Measurements from ENCODE around the gene ZDHHC5. TPM values are rescaled to one million over a fixed set of nuclear protein-coding genes. Genes with fewer than 3 reads are reported as not detected.

ZDHHC5 gene
- total and polyA plus RNA-seq, 2 of the 13 experiments (the other 11 are each of a cell fraction or from before 2014, with no cell fraction given), result 26.6 to 34.0 TPM

GRCh38 chr11:57639321-57640067, 28.4 kb upstream of the ZDHHC5 start (continued):
- no peak for TF ChIP-seq CREB3 (CRISPR knock-in tag; IDR thresholded peaks at IDR 0.05)
- no peak for TF ChIP-seq TCF7 (IDR thresholded peaks at IDR 0.05; ENCODE audit: low read depth)
- no peak for TF ChIP-seq MBD4 (IDR thresholded peaks at IDR 0.05; ENCODE audit: borderline replicate concordance, low read length)
- TF ChIP-seq CBX2 (IDR thresholded peaks at IDR 0.05; ENCODE audit: low read depth, low read length), result no peak
- no peak for TF ChIP-seq CBX2 (CRISPR knock-in tag; IDR thresholded peaks at IDR 0.05; ENCODE audit: low read depth)
- TF ChIP-seq ZNF510 (CRISPR knock-in tag; IDR thresholded peaks at IDR 0.05; ENCODE audit: low read depth), result no peak
- TF ChIP-seq HIC2 (CRISPR knock-in tag; IDR thresholded peaks at IDR 0.05; ENCODE audit: low read depth), result no peak
- no peak for TF ChIP-seq MTF1 (CRISPR knock-in tag; IDR thresholded peaks at IDR 0.05)
- TF ChIP-seq ELF1 (CRISPR knock-in tag; IDR thresholded peaks at IDR 0.05), result no peak
- no peak for TF ChIP-seq ZNF776 (CRISPR knock-in tag; IDR thresholded peaks at IDR 0.05)
- no peak for TF ChIP-seq THYN1 (CRISPR knock-in tag; IDR thresholded peaks at IDR 0.05; ENCODE audit: borderline replicate concordance, low read depth)
- no peak for TF ChIP-seq TEAD2 (CRISPR knock-in tag; IDR thresholded peaks at IDR 0.05)
- TF ChIP-seq AGO1 (IDR thresholded peaks at IDR 0.05; ENCODE audit: low read depth, low read length, poor library complexity, severe bottlenecking), result no peak
- TF ChIP-seq TAF15 (IDR thresholded peaks at IDR 0.05; ENCODE audit: low read depth, low read length, poor library complexity, severe bottlenecking), result no peak
- TF ChIP-seq ZFX (CRISPR knock-in tag; IDR thresholded peaks at IDR 0.05; ENCODE audit: low read depth), result peak; percentile 76
- TF ChIP-seq IRX3 (CRISPR knock-in tag; IDR thresholded peaks at IDR 0.05; ENCODE audit: borderline replicate concordance, low read depth), result no peak
- no peak for TF ChIP-seq ZBTB20 (CRISPR knock-in tag; IDR thresholded peaks at IDR 0.05; ENCODE audit: borderline replicate concordance, low read depth)
- TF ChIP-seq NCOR1 (IDR thresholded peaks at IDR 0.05; ENCODE audit: borderline replicate concordance, low read length), result no peak
- no peak for TF ChIP-seq ZNF549 (CRISPR knock-in tag; IDR thresholded peaks at IDR 0.05)
- TF ChIP-seq NFYB (CRISPR knock-in tag; IDR thresholded peaks at IDR 0.05), result no peak
- TF ChIP-seq ERF (CRISPR knock-in tag; IDR thresholded peaks at IDR 0.05), result 0 out of 2 replicates have a peak, but pooled peaks have one; percentile 38
- TF ChIP-seq ZNF225 (CRISPR knock-in tag; IDR thresholded peaks at IDR 0.05), result no peak
- peak; percentile 29 for TF ChIP-seq KAT8 (CRISPR knock-in tag; IDR thresholded peaks at IDR 0.05)
- peak; percentile 50 for TF ChIP-seq YY1 (IDR thresholded peaks at IDR 0.05; ENCODE audit: insufficient read depth, insufficient replicate concordance, low read depth, low read length)
- no peak for TF ChIP-seq GPBP1L1 (CRISPR knock-in tag; IDR thresholded peaks at IDR 0.05)
- TF ChIP-seq HNRNPLL (IDR thresholded peaks at IDR 0.05; ENCODE audit: low read depth, low read length, poor library complexity, severe bottlenecking), result no peak
- TF ChIP-seq ZNF451 (CRISPR knock-in tag; IDR thresholded peaks at IDR 0.05), result no peak
- no peak for TF ChIP-seq ZBTB21 (CRISPR knock-in tag; IDR thresholded peaks at IDR 0.05)
- TF ChIP-seq NBN (conservative IDR thresholded peaks at IDR 0.05), result no peak
